ENCODE measurements around the gene CDSN. TPM values are rescaled to one million over a fixed set of nuclear protein-coding genes. Genes with fewer than 3 reads are reported as not detected.

The CDSN gene
- total and polyA plus RNA-seq, 2 experiments from 2014 or later: 0.07 TPM; not detected in 1

DNA sequence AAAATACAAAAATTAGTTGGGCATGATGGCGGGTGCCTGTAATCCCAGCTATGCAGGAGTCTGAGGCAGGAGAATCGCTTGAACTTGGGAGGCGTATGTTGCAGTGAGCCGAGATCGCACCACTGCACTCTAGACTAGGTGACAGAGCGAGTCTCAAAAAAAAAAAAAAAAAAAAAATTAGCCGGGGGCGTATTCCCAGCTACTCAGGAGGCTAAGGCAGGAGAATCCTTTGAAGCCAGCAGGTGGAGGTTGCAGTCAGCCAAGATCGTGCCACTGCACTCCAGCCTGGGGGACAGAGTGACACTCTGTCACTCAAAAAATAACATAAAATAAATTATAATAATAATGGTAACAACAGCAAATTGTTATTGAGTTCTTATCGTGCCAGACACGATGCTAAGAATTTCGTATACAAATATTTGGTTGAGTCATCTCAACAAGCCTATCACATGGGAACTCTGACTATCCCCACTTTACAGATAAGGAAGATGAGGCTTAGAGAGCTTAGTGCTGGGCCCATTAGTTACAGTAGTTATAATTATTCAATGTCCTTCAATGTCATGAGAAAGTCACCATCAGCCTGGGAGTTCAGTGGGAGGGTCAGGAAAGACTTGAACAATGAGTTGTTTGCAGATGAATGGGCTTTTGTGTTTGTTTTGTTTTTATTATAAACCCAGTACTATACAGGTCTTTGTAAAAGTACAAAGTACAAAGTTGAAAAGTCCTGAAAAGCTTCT lies 27.3 kb downstream of the CDSN start:
- Histone ChIP-seq H3K4me1 (ENCODE audit: insufficient read depth) (peaks cover 16% of the 10 kb centered on the region), H3K27me3 (ENCODE audit: insufficient read depth) (no peaks in the 10 kb centered on the region), H3K4me2 (no peak overlapping the region), H3K36me3 (ENCODE audit: insufficient read depth) (no peaks in the 10 kb centered on the region), H3K79me2 (replicated peaks; ENCODE audit: insufficient read depth) (no peaks in the 10 kb centered on the region), H4K20me1 (replicated peaks; ENCODE audit: insufficient read depth) (no peaks in the 10 kb centered on the region), H3K4me3 (no peak overlapping the region), H3K27ac (ENCODE audit: low read depth) (no peak overlapping the region), H3K9me2 (ENCODE audit: insufficient read depth) (0 out of 2 replicates have a peak, but pooled peaks cover 3% of the 10 kb centered on the region), H2AFZ (no peak overlapping the region), H3F3A (replicated peaks; ENCODE audit: low read depth) (no peaks in the 10 kb centered on the region)
- no peaks in the 10 kb centered on the region for H3K27me3 Mint-ChIP-seq (ENCODE audit: insufficient read depth, low read depth, poor library complexity)
- TF ChIP-seq JUNB (IDR thresholded peaks at IDR 0.05; ENCODE audit: unreplicated experiment): no peak
- TF ChIP-seq EZH2phosphoT487 (IDR thresholded peaks at IDR 0.05; ENCODE audit: unreplicated experiment): no peak
- TF ChIP-seq, protein P1, sequence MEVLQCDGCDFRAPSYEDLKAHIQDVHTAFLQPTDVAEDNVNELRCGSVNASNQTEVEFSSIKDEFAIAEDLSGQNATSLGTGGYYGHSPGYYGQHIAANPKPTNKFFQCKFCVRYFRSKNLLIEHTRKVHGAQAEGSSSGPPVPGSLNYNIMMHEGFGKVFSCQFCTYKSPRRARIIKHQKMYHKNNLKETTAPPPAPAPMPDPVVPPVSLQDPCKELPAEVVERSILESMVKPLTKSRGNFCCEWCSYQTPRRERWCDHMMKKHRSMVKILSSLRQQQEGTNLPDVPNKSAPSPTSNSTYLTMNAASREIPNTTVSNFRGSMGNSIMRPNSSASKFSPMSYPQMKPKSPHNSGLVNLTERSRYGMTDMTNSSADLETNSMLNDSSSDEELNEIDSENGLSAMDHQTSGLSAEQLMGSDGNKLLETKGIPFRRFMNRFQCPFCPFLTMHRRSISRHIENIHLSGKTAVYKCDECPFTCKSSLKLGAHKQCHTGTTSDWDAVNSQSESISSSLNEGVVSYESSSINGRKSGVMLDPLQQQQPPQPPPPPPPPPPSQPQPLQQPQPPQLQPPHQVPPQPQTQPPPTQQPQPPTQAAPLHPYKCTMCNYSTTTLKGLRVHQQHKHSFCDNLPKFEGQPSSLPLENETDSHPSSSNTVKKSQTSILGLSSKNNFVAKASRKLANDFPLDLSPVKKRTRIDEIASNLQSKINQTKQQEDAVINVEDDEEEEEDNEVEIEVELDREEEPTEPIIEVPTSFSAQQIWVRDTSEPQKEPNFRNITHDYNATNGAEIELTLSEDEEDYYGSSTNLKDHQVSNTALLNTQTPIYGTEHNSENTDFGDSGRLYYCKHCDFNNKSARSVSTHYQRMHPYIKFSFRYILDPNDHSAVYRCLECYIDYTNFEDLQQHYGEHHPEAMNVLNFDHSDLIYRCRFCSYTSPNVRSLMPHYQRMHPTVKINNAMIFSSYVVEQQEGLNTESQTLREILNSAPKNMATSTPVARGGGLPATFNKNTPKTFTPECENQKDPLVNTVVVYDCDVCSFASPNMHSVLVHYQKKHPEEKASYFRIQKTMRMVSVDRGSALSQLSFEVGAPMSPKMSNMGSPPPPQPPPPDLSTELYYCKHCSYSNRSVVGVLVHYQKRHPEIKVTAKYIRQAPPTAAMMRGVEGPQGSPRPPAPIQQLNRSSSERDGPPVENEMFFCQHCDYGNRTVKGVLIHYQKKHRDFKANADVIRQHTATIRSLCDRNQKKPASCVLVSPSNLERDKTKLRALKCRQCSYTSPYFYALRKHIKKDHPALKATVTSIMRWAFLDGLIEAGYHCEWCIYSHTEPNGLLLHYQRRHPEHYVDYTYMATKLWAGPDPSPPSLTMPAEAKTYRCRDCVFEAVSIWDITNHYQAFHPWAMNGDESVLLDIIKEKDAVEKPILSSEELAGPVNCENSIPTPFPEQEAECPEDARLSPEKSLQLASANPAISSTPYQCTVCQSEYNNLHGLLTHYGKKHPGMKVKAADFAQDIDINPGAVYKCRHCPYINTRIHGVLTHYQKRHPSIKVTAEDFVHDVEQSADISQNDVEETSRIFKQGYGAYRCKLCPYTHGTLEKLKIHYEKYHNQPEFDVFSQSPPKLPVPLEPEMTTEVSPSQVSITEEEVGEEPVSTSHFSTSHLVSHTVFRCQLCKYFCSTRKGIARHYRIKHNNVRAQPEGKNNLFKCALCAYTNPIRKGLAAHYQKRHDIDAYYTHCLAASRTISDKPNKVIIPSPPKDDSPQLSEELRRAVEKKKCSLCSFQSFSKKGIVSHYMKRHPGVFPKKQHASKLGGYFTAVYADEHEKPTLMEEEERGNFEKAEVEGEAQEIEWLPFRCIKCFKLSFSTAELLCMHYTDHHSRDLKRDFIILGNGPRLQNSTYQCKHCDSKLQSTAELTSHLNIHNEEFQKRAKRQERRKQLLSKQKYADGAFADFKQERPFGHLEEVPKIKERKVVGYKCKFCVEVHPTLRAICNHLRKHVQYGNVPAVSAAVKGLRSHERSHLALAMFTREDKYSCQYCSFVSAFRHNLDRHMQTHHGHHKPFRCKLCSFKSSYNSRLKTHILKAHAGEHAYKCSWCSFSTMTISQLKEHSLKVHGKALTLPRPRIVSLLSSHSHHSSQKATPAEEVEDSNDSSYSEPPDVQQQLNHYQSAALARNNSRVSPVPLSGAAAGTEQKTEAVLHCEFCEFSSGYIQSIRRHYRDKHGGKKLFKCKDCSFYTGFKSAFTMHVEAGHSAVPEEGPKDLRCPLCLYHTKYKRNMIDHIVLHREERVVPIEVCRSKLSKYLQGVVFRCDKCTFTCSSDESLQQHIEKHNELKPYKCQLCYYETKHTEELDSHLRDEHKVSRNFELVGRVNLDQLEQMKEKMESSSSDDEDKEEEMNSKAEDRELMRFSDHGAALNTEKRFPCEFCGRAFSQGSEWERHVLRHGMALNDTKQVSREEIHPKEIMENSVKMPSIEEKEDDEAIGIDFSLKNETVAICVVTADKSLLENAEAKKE (CRISPR knock-in tag; IDR thresholded peaks at IDR 0.05): no peak
- no peak for TF ChIP-seq STAT1 (IDR thresholded peaks at IDR 0.05; ENCODE audit: unreplicated experiment)
- no peak for TF ChIP-seq ZNF331 (CRISPR knock-in tag; IDR thresholded peaks at IDR 0.05; ENCODE audit: low read depth)
- no peak for TF ChIP-seq CREB1 (CRISPR knock-in tag; IDR thresholded peaks at IDR 0.05; ENCODE audit: low read depth)
- TF ChIP-seq, protein P2, sequence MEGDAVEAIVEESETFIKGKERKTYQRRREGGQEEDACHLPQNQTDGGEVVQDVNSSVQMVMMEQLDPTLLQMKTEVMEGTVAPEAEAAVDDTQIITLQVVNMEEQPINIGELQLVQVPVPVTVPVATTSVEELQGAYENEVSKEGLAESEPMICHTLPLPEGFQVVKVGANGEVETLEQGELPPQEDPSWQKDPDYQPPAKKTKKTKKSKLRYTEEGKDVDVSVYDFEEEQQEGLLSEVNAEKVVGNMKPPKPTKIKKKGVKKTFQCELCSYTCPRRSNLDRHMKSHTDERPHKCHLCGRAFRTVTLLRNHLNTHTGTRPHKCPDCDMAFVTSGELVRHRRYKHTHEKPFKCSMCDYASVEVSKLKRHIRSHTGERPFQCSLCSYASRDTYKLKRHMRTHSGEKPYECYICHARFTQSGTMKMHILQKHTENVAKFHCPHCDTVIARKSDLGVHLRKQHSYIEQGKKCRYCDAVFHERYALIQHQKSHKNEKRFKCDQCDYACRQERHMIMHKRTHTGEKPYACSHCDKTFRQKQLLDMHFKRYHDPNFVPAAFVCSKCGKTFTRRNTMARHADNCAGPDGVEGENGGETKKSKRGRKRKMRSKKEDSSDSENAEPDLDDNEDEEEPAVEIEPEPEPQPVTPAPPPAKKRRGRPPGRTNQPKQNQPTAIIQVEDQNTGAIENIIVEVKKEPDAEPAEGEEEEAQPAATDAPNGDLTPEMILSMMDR (conservative IDR thresholded peaks at IDR 0.05; ENCODE audit: low read depth in 2 of 2): no peak
- no peak for TF ChIP-seq NANOG (IDR thresholded peaks at IDR 0.05; ENCODE audit: borderline replicate concordance)
- no peak for TF ChIP-seq POLR2AphosphoS5 (IDR thresholded peaks at IDR 0.05; ENCODE audit: low read depth)
- TF ChIP-seq EZH2 (IDR thresholded peaks at IDR 0.05; ENCODE audit: low read depth, unreplicated experiment): no peak
- TF ChIP-seq, protein P3, sequence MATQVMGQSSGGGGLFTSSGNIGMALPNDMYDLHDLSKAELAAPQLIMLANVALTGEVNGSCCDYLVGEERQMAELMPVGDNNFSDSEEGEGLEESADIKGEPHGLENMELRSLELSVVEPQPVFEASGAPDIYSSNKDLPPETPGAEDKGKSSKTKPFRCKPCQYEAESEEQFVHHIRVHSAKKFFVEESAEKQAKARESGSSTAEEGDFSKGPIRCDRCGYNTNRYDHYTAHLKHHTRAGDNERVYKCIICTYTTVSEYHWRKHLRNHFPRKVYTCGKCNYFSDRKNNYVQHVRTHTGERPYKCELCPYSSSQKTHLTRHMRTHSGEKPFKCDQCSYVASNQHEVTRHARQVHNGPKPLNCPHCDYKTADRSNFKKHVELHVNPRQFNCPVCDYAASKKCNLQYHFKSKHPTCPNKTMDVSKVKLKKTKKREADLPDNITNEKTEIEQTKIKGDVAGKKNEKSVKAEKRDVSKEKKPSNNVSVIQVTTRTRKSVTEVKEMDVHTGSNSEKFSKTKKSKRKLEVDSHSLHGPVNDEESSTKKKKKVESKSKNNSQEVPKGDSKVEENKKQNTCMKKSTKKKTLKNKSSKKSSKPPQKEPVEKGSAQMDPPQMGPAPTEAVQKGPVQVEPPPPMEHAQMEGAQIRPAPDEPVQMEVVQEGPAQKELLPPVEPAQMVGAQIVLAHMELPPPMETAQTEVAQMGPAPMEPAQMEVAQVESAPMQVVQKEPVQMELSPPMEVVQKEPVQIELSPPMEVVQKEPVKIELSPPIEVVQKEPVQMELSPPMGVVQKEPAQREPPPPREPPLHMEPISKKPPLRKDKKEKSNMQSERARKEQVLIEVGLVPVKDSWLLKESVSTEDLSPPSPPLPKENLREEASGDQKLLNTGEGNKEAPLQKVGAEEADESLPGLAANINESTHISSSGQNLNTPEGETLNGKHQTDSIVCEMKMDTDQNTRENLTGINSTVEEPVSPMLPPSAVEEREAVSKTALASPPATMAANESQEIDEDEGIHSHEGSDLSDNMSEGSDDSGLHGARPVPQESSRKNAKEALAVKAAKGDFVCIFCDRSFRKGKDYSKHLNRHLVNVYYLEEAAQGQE (IDR thresholded peaks at IDR 0.05; ENCODE audit: unreplicated experiment): no peak
- TF ChIP-seq, protein P4, sequence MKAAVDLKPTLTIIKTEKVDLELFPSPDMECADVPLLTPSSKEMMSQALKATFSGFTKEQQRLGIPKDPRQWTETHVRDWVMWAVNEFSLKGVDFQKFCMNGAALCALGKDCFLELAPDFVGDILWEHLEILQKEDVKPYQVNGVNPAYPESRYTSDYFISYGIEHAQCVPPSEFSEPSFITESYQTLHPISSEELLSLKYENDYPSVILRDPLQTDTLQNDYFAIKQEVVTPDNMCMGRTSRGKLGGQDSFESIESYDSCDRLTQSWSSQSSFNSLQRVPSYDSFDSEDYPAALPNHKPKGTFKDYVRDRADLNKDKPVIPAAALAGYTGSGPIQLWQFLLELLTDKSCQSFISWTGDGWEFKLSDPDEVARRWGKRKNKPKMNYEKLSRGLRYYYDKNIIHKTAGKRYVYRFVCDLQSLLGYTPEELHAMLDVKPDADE (IDR thresholded peaks at IDR 0.05): no peak
- TF ChIP-seq ZNF114 (CRISPR knock-in tag; IDR thresholded peaks at IDR 0.05): no peak
- no peaks in the 10 kb centered on the region for H3K9me3 Mint-ChIP-seq
- no peak for ATAC-seq
- H3K36me3 Mint-ChIP-seq (ENCODE audit: low read depth): no peaks in the 10 kb centered on the region
- peaks cover 16% of the 10 kb centered on the region for H3K4me1 Mint-ChIP-seq
- H3K27ac Mint-ChIP-seq: no peak overlapping the region
- DNase-seq (ENCODE audit: low spot score): no peak
- H3K4me3 Mint-ChIP-seq: no peak overlapping the region
